Uterus (tissue), 4 donors: ENCODE results near the gene CYBRD1. TPM values are rescaled to one million over a fixed set of nuclear protein-coding genes. Genes with fewer than 3 reads are reported as not detected.

ENCODE experiments used
- DNase-seq, 2 donors: peaks; one replicate each; pipeline ENCODE4 v3.0.0-alpha.2; 2019 to 2020
- H3K27ac ChIP-seq, 2 donors: fragments of 200-600 bp; sonication (generic); 1 replicate in 1 of 2; 2 replicates in 1 of 2; pipeline ENCODE4 v1.5.1; 2016 to 2018
- H3K27me3 ChIP-seq, 2 donors: fragments of 200-600 bp; sonication (generic); one replicate each; pipeline ENCODE4 v1.5.1; 2018 to 2019; ENCODE audit warnings: control low read depth in 1 of 2
- H3K36me3 ChIP-seq, 2 donors: fragments of 200-600 bp; sonication (generic); one replicate each; pipeline ENCODE4 v1.5.1; 2019; ENCODE audit warnings: control low read depth in 1 of 2
- H3K4me1 ChIP-seq, 2 donors: fragments of 200-600 bp; sonication (generic); one replicate each; pipeline ENCODE4 v1.5.1; 2018 to 2019; ENCODE audit warnings: control low read depth in 1 of 2
- H3K4me3 ChIP-seq, 2 donors: fragments of 200-600 bp; sonication (generic); 1 replicate in 1 of 2; 2 replicates in 1 of 2; pipeline ENCODE4 v1.5.1; 2018 to 2019; ENCODE audit warnings: mild to moderate bottlenecking in 1 of 2
- H3K9me3 ChIP-seq, 2 donors: fragments of 200-600 bp; sonication (generic); one replicate each; pipeline ENCODE4 v1.5.1; 2019; ENCODE audit warnings: control low read depth in 1 of 2
- POLR2A ChIP-seq, 2 donors: fragments of 450-650 bp; IDR thresholded peaks; one replicate each; pipeline ENCODE4 v1.6.1; 2016; ENCODE audit warnings: antibody characterized with exemption in 2 of 2, mild to moderate bottlenecking in 1 of 2, moderate library complexity in 1 of 2
- intact Hi-C: fragments of 100-400 bp; cut with DNase I; formaldehyde crosslinking; loops from one replicate; pipeline ENCODE4 v1.15.1; 2023; ENCODE audit warnings: low total_unique reads
- total RNA-seq, 4 donors: library from RNA; depleted of rRNA in 3 of 4; stranded (reverse); fragments of >200 nt in 3 of 4; gene quantifications; one replicate each; pipeline versions ENCODE4 v1.1.0 to v1.2.4, GENCODE V29; 2014 to 2023
- TF ChIP-seq, protein P1 (sequence below), 4 experiments: fragments of 200-600 bp in 2 of 4; fragments of 450-650 bp in 2 of 4; sonication (generic) in 2 of 4; IDR thresholded peaks; one replicate each; pipeline ENCODE4 v1.5.1; 2016 to 2019; ENCODE audit warnings: antibody characterized with exemption in 4 of 4, mild to moderate bottlenecking in 2 of 4, moderate library complexity in 1 of 4
- donor health status: DM: yes; HTN: yes; CAD: no.

CYBRD1 gene
- total RNA-seq, 4 donors from 2014 or later = 108 to 335 (median 219) TPM

DNA sequence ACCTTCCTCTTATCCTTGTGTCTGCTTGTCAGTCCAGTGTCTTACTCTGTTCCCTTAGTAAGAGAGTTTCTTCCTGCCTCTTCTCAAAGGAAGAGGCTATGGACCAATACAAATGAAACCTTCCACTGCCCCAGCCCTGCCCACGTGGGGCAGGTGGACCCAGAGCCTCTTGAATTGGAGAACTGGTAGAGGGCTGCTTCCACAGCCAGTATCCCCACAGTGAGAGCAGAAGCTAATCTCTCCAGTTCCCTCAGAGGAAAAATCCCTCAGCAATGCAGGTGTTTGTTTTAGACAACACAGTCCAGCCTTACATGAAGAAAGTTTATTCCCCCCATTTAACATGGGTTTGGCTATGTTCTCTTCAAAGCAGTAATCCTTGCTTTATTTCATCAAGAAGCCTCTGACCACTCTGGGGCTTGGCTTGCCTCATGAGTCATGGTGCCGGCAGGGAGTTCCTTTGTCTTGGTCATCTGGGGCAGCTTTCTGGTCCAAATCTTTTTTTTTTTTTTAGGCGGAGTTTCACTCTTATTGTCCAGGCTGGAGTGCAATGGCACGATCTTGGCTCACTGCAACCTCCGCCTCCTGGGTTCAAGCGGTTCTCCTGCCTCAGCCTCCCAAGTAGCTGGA lies 6.5 kb upstream of the CYBRD1 start:
- Histone ChIP-seq H3K9me3 (no peaks in the 10 kb centered on the region), H3K27ac (no peak overlapping the region), H3K36me3 (no peaks in the 10 kb centered on the region), H3K4me3 (no peak overlapping the region), H3K4me1 (no peaks in the 10 kb centered on the region), H3K27me3 (no peaks in the 10 kb centered on the region)
- intact Hi-C loops = no loop called here
- TF ChIP-seq, protein P1, sequence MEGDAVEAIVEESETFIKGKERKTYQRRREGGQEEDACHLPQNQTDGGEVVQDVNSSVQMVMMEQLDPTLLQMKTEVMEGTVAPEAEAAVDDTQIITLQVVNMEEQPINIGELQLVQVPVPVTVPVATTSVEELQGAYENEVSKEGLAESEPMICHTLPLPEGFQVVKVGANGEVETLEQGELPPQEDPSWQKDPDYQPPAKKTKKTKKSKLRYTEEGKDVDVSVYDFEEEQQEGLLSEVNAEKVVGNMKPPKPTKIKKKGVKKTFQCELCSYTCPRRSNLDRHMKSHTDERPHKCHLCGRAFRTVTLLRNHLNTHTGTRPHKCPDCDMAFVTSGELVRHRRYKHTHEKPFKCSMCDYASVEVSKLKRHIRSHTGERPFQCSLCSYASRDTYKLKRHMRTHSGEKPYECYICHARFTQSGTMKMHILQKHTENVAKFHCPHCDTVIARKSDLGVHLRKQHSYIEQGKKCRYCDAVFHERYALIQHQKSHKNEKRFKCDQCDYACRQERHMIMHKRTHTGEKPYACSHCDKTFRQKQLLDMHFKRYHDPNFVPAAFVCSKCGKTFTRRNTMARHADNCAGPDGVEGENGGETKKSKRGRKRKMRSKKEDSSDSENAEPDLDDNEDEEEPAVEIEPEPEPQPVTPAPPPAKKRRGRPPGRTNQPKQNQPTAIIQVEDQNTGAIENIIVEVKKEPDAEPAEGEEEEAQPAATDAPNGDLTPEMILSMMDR (IDR thresholded peaks at IDR 0.05) = no peak
- TF ChIP-seq POLR2A (IDR thresholded peaks at IDR 0.05) = no peak
- DNase-seq = no peak

DNA sequence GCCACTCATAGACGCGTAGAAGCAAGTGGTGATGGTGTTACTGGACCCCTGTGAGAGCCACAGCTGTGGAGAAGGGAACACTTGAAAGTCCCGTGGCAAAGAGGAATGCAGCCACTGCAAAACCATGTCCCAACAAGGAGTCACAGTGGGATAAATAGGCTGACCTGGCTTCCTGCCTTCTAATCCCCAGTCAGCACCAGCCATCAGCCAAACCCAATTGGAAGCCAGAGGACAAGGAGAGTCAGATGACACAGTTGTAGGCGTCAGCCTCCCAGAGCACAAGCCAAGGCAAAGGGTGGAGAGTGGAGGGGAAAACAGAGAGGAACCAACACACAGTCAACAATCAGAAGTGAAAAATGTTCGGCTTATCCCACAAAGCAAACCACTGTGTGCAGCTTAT lies 5.5 kb upstream of the CYBRD1 start:
- Histone ChIP-seq H3K27ac (no peak overlapping the region), H3K9me3 (no peaks in the 10 kb centered on the region), H3K4me1 (no peaks in the 10 kb centered on the region), H3K27me3 (no peaks in the 10 kb centered on the region), H3K36me3 (no peaks in the 10 kb centered on the region), H3K4me3 (no peak overlapping the region)
- intact Hi-C loops = no loop called here
- DNase-seq = no peak
- no peak for TF ChIP-seq POLR2A (IDR thresholded peaks at IDR 0.05)
- TF ChIP-seq, protein P1 (IDR thresholded peaks at IDR 0.05) = no peak

DNA sequence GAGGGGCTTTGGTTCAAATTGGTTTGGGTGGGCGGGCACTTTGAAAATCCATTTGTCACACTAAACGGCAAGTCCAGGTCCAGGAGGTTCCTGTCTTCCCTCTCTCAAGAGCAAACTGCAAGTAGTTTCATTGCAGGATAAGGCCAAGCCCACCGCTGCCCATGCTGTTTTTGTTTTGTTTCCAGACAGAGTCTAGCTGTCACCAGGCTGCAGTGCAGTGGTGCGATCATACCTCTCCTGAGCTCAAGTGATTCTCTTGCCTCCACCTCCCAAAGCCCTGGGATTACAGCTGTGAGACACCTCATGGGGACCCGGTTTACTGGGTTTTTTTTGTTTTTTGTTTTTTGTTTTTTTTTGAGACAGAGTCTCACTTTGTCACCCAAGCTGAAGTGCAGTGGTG lies 1.8 kb upstream of the CYBRD1 start:
- peaks cover 0 to 7% of the 10 kb centered on the region in 2 donors for H3K4me1 ChIP-seq
- no peak for TF ChIP-seq POLR2A (IDR thresholded peaks at IDR 0.05)
- TF ChIP-seq, protein P1 (IDR thresholded peaks at IDR 0.05) = no peak

DNA sequence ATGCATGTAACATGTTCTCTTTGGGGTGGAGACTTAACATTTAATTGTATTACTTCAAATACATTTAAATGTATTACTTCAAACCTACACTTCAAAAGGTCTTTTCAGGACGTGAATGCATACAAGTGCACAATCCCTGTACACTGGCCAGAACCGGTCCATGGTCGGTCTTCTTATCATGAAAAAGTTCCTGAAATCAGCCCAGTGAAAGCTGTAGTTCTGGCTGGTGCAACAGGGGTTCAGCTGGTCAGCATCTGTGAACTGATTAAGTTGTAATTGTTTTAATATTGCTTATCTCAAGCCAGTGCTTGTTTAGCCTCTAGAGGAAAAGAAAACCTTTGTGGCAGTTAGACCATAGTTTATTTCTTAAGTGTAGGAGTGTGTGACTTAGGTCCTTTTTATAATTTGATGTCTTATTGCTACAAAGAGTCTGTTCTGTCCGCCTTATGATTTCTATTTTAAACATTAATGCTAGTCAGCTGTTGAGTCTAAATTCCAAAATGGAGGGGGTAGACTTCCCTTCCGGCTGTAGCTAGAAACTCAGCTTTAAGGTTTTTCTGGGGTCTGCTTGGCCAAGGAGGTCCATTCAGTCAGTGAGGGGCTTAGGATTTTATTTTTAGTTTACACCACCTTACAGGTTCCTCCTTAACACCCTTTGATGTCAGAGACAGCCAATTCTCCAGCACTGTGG lies 768 bp upstream of the CYBRD1 start:
- TF ChIP-seq POLR2A (IDR thresholded peaks at IDR 0.05) = no peak
- TF ChIP-seq, protein P1 (IDR thresholded peaks at IDR 0.05) = no peak
- Histone ChIP-seq H3K36me3 (no peaks in the 10 kb centered on the region), H3K4me3 (peak overlapping the region; percentile 67 to 79), H3K9me3 (no peaks in the 10 kb centered on the region), H3K4me1 (peaks cover 0 to 7% of the 10 kb centered on the region in 2 donors), H3K27ac (peak overlapping the region; percentile 94), H3K27me3 (no peaks in the 10 kb centered on the region)
- intact Hi-C loops = loop anchor here (10.0 kb wide), 1 partner anchor 87 kb away; the partner anchor contains the start of genes DCAF17 and METTL8
- DNase-seq = no peak

More for the DNA sequence above, 1.8 kb upstream of the CYBRD1 start:
- H3K4me3 ChIP-seq = no peak overlapping the region
- no peak overlapping the region for H3K27ac ChIP-seq
- H3K27me3 ChIP-seq = no peaks in the 10 kb centered on the region
- intact Hi-C loops = loop anchor here (10.0 kb wide), 1 partner anchor 86 kb away; the partner anchor contains the start of genes DCAF17 and METTL8
- no peaks in the 10 kb centered on the region for H3K36me3 ChIP-seq
- no peak for DNase-seq
- H3K9me3 ChIP-seq = no peaks in the 10 kb centered on the region

DNA sequence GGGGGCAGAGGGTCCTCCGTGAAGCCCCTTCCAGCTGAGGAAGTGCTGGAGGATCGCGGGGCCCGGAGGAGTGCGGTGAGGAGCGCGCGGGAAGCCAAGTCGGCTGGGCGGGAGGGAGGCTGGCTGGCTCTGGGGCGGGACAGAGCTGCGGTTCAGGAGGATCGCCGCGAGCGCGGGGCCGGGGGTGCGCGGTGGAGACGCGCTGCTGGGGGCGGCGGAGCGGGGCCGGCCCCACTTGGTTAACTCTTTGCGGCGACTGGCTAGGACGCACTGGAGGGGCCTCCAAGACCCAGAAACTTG lies 464 bp downstream of the CYBRD1 start:
- DNase-seq = peak in 1 of 2 donors; percentile 50
- intact Hi-C loops = loop anchor here (10.0 kb wide), 1 partner anchor 88 kb away; the partner anchor contains the start of genes DCAF17 and METTL8
- peaks cover 0 to 7% of the 10 kb centered on the region in 2 donors for H3K4me1 ChIP-seq
- H3K9me3 ChIP-seq = no peaks in the 10 kb centered on the region
- H3K27ac ChIP-seq = peak overlapping the region; percentile 94
- no peaks in the 10 kb centered on the region for H3K36me3 ChIP-seq
- H3K4me3 ChIP-seq = peak overlapping the region; percentile 67 to 79
- TF ChIP-seq, protein P1 (IDR thresholded peaks at IDR 0.05) = no peak
- no peak for TF ChIP-seq POLR2A (IDR thresholded peaks at IDR 0.05)
- no peaks in the 10 kb centered on the region for H3K27me3 ChIP-seq
